Measurements from ENCODE around the gene UBL7.

- TF ChIP-seq POLR2A (IDR thresholded peaks at IDR 0.05): no peak
- TF ChIP-seq, protein P1, sequence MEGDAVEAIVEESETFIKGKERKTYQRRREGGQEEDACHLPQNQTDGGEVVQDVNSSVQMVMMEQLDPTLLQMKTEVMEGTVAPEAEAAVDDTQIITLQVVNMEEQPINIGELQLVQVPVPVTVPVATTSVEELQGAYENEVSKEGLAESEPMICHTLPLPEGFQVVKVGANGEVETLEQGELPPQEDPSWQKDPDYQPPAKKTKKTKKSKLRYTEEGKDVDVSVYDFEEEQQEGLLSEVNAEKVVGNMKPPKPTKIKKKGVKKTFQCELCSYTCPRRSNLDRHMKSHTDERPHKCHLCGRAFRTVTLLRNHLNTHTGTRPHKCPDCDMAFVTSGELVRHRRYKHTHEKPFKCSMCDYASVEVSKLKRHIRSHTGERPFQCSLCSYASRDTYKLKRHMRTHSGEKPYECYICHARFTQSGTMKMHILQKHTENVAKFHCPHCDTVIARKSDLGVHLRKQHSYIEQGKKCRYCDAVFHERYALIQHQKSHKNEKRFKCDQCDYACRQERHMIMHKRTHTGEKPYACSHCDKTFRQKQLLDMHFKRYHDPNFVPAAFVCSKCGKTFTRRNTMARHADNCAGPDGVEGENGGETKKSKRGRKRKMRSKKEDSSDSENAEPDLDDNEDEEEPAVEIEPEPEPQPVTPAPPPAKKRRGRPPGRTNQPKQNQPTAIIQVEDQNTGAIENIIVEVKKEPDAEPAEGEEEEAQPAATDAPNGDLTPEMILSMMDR (IDR thresholded peaks at IDR 0.05): no peak
Observed at GRCh38 chr15:74504418-74504817, 43.5 kb upstream of the UBL7 start.
